Stimulated activated CD4-positive, alpha-beta T cell treated with anti-CD3 and anti-CD28 coated beads, TNF-alpha, amount 100 ng/mL, for 48 hours (primary cell): ENCODE data around the gene CYP1B1.
"Not testable (repeated sequence)": the region's sequence is repeated elsewhere in the genome, so short reads cannot be mapped to it uniquely, and the experiment has no call there.

Experiments
- DNase-seq, 3 donors: peaks; one replicate each; pipeline ENCODE4 v3.0.0-alpha.2; 2020; ENCODE audit warnings: low read depth in 3 of 3

The CYP1B1 gene

GRCh38 chr2:38099099-38100028 is 23.4 kb upstream of the CYP1B1 start:
- DNase-seq, result no peak

- DNase-seq, result no peak
Observed at GRCh38 chr2:38098421-38099098, 22.6 kb upstream of the CYP1B1 start.

DNA sequence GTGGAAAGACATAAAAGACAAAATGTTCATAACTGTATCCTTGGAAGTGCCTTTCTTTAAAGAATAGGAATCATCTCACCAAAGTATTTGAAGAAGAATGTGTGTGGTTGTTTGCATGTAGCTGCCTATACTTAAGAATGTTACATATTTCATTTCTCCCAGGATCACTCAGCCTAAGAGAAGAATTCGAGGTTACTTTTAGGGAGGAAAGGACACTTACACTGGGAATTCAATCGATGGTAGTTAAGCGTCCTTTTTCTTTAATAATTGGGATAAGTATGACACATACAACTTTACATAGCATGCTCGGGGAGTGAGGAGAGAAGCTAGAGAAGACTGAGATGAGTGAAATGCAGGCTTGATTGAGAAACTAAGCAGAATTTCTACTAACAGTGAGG is 22.0 kb upstream of the CYP1B1 start:
- no peak for DNase-seq

DNA sequence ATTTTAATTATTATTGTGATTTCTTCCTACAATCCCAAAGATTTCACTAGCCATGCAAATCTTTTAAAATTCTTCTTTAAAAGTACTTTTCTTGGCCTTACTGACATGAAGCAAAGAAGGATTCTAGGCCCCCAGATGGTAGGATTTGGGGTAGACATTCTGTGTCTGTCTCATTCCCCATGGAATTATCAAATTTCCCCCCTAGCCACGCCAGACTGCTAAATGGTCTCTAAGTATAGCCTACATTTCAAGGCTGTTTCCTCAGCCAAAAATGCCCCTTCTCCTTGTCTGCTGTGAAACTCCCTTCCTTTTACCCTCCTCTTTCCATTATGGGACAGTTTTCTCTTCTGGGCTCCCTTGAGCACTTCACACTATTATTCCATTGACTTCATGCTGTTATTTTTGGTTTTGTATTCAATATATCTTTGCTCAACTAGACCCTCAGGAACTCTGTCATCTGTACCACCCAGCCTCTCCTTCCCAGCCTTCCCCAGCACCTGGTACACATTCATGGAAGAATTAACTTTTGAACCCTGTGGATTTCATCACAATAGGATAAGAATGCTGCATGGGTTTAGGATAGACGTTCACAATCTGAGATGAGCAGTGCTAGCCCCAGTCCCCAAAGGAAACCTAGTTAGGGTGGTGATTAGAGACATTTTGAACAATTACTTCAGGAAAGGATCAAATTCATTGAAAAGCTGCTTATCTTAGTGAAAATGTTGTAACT is 21.5 kb upstream of the CYP1B1 start:
- no peak for DNase-seq

- DNase-seq, result no peak
Observed at GRCh38 chr2:38095996-38096861, 20.3 kb upstream of the CYP1B1 start.

DNA sequence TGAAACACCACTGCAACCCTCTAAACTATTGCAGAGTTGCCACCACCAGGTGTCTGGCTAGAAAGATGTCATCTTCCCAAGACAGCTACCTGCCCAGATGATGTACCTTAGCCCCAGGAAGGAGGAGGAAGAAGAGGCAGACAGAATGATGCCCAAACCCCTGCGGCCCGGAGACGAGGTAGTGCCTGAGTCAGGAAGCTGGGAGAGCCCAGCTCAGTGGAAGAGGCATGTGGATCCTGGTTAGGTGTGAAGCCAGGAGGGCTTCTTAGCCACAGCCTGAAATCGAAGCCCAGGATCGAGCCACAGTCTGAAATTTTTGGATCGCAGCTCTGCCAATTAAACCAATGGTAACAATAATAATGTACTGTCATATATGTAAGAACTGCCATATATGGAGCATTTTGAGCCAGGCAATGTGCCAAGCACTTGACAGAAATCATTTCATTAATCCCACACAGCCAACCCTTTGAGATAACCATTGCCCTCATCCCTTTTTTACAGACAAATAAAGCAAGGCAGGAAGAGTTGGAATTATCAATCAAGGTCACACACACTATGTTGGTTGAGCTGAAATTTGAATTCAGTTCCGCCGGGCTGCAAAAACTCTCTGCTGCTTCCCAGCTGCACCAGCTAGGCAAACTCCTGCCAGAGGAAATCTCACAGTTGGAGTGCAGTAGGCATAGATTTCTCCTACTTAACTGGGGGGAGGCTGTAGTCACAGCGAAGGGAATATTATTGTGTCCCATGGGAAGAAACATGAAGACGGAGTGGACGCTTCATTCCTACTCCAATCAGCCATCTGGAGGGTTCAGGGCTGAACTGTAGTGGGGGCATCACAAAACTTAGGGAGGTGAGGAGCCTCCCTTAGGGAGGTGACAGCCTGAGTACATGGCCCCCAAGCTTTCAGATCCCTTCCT is 19.4 kb upstream of the CYP1B1 start:
- no peak for DNase-seq

DNA sequence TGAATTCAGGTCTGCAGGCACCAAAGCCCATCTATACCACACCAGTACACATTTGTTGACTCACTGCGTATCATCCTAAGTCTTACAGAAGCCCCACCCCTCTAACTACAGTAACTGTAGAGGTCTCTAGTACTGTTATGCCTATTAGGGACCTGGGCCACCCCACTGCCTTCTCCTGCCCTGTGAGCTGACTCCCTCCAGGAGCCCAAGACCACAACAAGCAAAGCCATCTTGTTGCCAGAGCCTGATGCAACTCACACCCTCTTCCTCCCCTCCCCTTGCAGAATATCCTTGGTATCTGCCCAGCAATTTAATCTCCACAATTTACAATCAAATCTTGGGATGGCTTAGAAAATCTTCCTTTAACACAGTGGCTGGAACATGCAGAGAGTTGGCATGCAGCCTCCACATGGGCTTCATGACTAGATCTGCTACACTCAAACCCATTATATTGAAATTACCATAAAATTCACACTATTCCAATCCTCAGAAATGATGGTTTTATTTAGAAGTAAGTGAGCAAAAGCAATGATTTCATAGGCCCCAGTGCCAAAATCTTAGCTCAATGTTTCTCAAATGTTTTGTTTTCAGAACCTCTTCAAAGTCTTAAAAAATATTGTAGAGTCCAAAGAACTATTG is 17.7 kb upstream of the CYP1B1 start:
- no peak for DNase-seq

DNA sequence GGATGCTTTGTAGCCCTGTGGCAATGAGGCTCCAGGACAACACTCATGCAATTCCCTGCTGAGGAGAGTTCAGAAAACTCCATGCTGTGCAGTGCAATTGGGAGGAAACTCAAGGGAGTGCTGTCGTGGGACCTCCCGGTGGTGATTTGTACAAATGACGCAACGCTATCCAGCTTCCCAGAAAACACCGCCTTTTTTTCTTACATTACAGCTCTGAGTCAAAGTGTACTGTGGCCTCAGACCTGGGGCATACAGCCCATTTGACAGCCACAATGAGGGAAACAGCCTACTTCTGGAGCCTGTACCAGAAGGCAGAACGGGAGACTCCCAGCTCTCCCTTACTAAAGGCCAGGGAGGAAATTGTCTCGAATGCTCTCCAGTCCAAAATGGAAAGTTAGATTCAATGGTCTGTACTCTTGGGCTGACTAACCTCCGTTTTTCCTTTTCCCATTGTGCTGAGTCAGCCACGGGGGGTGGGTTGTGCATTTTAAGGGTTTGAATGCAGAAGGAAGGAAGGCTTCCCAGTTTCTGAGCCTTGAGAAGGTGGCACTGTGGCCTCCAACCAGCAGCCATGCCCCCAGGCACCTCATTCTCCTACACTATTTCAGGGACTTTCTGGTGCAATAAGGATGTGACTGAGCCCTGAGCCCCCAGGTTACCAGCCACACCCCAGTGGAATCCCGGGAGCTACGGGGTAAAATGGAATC is 16.4 kb upstream of the CYP1B1 start:
- no peak for DNase-seq

- DNase-seq, result no peak
Observed at GRCh38 chr2:38091760-38092159, 15.8 kb upstream of the CYP1B1 start.

DNA sequence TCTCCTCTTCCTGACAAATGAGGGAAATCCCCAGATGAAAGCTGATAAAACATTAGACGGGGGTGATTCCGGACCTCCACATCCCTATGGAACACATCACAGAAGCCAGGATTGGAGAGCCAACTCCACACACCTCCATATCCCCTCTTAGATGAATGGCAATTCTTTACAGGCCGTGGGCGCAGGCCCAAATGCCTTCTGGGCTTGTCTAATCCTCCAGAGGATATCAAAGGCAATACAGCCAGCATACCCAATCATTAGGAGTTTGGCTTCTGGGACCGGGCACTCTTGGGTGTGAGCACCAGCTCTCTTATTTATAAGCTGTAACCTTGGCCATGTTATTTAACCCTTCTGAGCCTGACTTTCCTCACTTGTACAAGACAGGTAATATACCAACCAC is 15.0 kb upstream of the CYP1B1 start:
- DNase-seq, result no peak

DNA sequence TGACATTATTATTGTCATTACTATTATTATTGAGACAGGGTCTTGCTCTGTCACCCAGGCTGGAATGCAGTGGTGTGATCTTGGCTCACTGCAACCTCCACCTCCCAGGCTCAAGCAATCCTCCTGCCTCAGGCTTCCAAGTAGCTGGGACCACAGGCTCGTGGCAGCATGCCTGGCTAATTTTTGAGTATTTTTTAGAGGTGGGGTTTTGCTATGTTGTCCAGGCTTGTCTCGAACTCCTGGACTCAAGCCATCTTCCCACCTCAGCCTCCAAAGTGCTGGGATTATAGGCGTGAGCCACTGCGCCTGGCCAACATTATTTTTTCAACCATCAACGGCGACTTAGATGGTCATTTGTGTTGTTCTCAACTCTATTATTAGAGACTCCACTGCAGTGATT is 14.3 kb upstream of the CYP1B1 start:
- DNase-seq, result not testable (repeated sequence)

- not testable (repeated sequence) for DNase-seq
Observed at GRCh38 chr2:38085998-38086698, 10.2 kb upstream of the CYP1B1 start.

DNA sequence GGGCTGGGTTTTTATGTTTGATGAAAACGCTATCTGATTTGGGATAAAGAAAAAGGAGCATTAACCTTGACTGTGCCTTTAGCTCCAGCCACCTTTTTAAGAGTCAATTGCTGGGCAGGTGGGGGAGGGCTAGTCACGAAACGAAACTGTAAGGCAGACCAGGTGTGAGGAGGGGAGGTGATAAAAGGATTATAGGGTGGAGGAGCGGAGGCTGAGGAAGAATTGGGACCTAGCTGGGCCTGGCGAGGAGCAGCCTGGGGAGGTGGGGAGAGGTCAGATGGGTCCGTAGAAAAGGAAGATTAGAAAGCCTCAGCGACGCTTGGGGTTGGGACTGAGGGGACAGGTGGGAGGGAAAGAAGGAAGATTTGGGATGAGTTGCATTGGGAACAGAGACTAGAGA is 8.6 kb upstream of the CYP1B1 start:
- DNase-seq, result not testable (repeated sequence)

DNA sequence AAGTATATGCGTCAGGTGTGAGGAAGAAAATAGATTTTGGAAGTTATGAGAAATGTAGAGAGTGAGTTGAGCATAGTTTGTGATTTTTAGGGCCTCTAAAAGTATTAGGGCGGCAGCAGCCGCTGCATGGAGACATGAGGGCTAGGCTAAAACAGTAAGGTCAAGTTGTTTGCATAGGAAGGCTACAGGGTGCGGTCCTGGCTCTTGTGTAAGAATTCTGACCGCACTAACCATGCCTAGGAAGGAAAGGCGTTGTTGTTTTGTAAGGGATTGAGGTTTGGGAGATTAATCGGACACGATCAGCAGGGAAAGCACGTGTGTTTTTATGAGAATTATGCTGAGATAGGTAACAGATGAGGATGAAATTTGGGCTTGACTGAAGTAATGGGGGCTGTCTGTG is 6.8 kb upstream of the CYP1B1 start:
- not testable (repeated sequence) for DNase-seq

- no peak for DNase-seq
Observed at GRCh38 chr2:38080346-38080745, 4.4 kb upstream of the CYP1B1 start.

DNA sequence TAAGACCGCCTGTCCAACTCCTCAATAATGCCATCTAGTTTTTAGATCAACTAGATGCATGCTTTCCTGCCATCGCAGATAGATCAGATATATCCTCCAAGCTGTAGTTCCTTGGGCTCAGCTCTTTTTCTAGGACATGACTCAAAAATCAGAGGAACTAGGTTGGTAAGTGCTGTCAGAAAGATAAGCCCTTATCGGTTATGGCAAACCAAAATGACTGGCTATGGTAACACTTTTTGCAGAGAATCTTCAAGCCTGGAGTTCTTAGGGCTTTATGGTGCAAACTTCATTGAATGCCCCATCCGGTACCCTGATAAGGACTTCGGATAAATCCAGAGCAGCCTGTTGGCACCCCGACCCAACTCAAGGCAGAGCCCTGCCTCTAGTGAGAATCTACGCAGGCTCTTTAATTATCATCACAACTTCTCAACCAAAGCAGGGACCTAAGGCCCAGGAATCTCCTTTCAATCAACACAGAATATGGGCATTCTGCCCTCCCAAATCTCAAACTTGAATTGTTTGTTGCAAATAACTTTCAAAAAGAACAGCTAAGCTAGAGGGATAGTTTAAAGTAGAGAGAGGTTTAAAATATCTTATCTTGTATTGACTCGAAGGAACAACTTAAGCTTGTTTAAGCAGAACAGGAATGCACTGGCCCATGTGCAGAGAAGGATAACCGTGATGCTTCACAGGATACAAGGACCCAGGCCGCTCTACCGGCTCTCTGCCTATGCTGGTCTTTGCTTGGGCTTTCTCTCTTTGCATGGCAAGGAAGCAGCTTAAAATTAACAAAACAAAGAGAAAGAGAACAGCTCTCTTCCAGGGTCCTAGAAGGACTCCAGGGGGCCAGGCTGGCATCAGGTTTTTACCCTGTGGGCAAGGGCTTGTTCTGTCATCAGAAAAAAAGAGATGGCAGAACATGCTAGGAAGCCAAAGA is 3.4 kb upstream of the CYP1B1 start:
- no peak for DNase-seq

DNA sequence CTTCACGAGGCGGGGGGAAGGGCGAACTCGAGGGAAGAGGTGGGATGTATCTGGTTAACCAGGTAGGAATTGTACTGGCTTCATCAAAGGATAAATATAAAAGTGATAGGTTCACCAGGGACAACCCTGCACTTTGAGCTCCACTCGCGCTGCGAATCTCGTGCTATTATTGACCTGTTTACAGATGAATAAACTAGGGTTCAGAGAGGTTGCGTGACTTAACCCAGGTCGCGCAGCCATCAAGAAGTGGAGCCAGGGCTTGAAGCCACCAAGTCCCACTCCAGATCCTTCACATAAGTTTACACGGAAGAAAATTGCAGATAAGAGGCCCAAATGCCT is 1.4 kb upstream of the CYP1B1 start:
- no peak for DNase-seq
